Esophagus muscularis mucosa (tissue), 3 donors: ENCODE measurements around the gene GLRA2.

Experiments used
- CTCF ChIP-seq, 3 experiments: fragments of 200-600 bp in 2 of 3; fragments of 450-650 bp in 1 of 3; sonication (generic) in 2 of 3; IDR thresholded peaks; one replicate each; pipeline ENCODE4 v1.5.1; 2017 to 2019; ENCODE audit warnings: antibody characterized with exemption in 3 of 3, mild to moderate bottlenecking in 2 of 3, moderate library complexity in 1 of 3
- POLR2A ChIP-seq: fragments of 450-650 bp; IDR thresholded peaks from one replicate; pipeline ENCODE4 v1.6.1; 2017; ENCODE audit warnings: antibody characterized with exemption, moderate library complexity, mild to moderate bottlenecking, low read depth

GRCh38 chrX:14753441-14753840 is 224.1 kb downstream of the GLRA2 start:
- TF ChIP-seq CTCF (IDR thresholded peaks at IDR 0.05) (no peak), POLR2A (no peak)
